ENCODE data around the gene THUMPD3.

THUMPD3 gene

DNA sequence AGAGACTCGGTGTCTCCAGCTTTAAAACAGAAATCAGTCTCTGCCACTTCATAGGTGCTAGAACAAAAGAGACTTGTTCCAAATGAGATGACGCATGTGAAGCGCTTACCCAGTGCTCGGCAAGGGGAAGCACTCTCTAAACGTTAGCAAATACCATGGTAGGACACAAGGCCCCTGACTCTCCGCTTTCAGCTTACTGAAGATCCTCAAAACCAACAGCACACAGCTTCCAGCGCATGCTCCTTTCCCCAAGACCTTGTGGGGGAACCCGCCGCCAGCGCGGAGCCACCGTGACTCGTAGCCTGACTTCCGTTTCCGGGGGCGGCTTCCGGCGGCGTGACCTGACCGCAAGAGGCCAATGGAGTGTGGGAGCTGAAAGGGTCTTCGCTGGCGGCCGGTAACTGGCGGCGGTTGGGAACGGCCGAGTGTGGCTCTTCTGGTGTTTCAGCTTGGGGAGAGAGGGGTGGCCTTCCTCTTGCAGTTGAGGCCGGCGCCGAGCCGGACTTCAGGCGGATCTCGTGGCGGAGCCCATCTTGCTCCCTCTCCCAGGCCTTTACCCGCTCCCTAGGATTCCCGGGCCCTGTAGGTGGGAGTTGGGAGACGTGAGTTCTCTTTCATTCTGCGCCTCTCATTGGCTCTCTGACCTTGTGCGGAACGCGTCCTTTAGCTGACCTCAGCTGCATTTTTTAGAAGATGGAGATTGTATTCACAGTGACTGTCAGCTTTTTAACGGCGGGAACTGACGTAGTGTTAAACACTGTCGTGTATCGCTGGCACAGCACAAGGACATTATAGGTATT is at the start of gene THUMPD3:
TSS of gene THUMPD3 (plus strand) at position 324 of the 800 bp plus-strand sequence. CDS start 2,015 bp downstream, outside the sequence.
- DNase-seq: peak; percentile 95

GRCh38 chr3:9314796-9315195 is 48.1 kb upstream of the THUMPD3 start:
- DNase-seq: no peak

- DNase-seq: no peak
These were observed 45.9 kb upstream of the THUMPD3 start for GRCh38 chr3:9316881-9317361.

- no peak for DNase-seq
These were observed 40.1 kb upstream of the THUMPD3 start for GRCh38 chr3:9322780-9323179.

DNA sequence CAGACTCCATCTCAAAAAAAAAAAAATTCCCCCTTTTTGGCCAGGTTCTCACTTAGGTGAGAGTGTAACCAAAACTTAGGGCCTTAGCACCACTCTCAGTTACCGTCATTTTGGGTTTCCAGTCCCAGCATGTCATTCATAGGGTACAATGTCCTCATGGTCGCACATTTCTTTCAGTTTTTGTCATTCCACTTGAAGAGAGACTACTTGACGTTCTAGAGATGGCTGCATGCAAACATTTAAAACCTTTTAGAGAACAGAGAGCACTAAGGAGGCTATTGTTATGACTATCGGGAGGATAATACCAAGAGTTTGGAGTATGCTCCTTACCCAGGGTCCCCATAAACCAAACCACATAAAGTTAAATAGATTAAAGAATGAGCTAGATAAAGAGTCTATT is 37.9 kb upstream of the THUMPD3 start:
- no peak for DNase-seq

GRCh38 chr3:9327578-9327977 is 35.3 kb upstream of the THUMPD3 start:
- no peak for DNase-seq

- no peak for DNase-seq
These were observed 32.6 kb upstream of the THUMPD3 start for GRCh38 chr3:9330166-9330703.

DNA sequence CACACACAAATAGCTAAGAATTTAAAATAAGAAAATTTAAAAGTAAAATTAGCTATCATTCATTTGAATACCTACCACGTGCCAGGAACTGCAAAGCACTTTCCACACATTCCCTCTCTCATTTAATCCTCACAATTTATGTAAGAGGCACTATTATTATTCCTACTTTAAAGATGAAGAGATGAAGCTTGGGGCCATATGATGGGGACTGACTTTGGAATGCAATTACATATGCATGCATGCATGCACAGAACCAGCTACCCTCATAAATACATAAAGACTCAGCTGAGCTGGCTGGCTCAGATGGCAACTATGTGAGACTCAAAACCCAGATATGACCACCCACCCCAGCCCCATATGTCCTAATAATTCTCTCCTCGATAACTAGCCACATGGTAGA is 31.7 kb upstream of the THUMPD3 start:
- no peak for DNase-seq

GRCh38 chr3:9332250-9333030 is 30.4 kb upstream of the THUMPD3 start:
- DNase-seq: no peak

DNA sequence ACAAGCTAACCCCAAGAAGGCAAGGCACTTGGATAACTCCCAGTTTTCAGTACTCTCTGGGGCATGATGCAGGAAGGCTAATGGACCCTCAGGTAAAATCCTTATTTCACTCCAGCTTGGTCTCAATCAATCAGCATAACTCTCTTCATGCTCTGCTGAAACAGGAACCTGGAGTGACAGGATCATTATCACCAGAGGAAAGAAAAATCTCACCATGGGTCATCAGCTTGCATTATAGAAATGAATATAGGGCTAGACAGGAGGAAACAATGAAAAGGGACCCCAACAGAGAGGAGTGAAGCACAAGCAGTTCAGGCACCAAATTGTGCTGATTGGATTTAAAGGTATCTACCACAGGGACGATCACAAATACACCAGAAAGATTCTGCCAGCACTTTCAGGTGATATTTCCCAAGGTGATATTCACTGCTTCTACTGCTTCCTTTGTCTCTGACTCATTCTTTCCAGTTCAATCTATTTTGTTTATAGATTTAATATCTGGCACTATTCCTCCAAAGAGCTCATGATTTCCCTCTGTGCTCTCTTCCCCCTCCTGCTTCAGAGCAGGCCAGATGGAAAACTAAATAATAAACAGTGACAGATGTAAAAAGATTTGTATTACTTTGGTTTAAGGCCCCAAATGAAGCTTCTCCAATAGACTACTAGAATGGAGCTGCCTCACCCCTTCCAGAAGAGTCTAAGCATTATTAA is 22.9 kb upstream of the THUMPD3 start:
- no peak for DNase-seq

- DNase-seq: no peak
These were observed 22.4 kb upstream of the THUMPD3 start for GRCh38 chr3:9340472-9340902.

GRCh38 chr3:9342696-9343095 is 20.2 kb upstream of the THUMPD3 start:
- no peak for DNase-seq

- no peak for DNase-seq
These were observed 19.7 kb upstream of the THUMPD3 start for GRCh38 chr3:9343115-9343514.

DNA sequence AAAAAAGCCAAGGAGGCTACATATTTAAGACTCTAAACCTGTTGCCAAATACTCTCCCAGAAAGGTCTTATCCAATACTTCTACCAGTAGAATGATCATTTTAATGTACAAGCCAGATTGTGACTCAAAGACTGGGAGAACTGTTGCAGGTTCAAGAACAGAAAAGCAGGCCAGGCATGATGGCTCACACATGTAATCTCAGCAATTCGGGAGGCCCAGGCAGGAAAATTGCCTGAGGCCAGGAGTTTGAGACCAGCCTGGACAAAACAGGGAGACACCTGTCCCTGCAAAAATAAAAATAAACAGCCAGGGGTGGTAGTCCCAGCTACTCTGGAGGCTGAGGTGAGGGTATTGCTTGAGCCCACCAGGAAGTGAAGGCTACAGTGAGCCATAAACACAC is 17.8 kb upstream of the THUMPD3 start:
- DNase-seq: no peak

DNA sequence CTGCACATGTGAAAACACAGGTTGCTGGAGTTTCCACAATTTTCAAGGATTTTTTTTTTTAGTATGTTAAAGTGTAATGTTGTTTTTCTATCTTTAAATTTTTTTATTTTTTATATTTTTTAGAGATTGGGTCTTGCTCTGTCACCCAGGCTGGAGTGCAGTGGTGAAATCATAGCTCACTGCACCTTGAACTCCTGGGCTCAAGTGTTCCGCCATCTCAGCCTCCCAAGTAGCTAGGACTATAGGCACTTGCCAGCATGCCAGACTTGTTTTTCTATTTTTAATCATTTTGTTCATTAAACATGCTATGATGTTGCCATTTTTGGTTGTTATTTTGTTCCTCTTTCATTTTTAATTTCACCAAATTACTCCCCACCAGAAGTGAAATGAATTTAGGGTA is 16.7 kb upstream of the THUMPD3 start:
- DNase-seq: no peak

DNA sequence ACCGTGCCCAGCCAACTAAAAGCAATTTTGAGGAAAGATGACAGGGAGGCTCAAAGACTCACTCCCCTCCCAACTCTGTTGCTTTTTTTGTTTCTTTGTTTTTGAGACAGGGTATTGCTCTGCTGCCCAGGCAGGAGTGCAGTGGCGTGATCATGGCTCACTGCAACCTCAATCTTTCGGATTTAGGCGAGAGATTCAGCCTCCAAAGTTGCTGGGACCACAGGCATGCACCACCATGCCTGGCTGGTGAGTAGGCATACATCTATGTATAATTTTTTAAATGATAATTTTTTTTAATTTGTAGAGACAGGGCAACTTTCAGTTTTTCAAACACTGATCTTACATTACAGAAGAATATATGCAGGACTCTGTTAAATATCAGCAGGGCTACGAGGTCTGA is 15.8 kb upstream of the THUMPD3 start:
- no peak for DNase-seq

DNA sequence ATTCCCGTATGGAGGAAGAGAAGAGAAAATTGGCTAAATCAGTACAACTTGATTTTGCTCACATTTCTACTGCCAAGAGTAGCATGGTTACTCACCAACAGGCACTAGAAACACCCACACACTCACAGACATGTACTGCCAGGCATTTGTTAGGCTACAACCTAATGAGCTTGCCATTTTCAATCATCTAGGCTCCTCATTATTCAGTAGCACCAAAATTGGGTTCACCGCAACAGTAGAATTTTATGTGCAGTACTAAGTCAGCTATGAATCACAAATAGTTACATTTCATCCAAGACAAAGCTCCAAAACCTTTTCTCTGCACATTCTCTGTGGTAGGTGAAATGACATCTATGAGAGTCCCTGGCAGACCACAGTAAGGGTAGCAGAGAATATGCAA is 15.0 kb upstream of the THUMPD3 start:
- DNase-seq: no peak

DNA sequence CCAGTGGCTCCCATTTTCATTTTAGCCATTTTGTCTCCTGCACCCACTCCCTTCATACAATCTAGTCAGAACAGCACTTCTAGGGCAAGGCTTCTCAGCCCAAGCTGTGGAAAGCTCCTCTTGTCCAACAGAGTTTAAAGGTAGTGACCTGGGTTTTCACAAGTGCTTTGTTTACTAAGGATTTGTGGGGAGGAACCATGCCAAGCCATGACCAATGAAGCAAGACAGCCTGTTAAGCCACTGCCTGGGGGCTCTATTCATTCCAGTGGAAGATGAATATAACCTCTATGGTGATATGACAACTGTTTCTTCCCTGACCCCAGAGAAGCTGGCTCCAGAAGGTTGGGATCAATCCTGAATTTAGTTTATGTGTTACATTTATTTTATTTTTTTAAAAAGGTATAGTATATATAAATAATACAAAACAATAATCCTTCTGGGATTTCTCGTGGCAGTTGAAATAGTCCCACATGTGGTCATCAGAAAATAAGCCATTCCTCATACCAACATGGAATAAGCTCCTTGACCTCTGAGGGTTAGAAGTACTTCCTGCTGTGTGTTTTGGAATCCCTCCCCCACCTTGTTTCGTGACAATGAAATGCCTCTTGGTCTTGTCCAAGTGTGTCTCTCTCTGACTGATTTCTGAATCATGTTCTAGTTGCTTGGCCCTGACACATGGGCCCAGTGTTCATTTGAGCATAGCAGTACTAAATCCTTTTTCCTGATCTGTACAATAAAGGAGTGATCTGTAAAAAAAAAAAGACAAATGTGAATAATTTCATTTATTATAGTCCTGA is 13.3 kb upstream of the THUMPD3 start:
- no peak for DNase-seq

DNA sequence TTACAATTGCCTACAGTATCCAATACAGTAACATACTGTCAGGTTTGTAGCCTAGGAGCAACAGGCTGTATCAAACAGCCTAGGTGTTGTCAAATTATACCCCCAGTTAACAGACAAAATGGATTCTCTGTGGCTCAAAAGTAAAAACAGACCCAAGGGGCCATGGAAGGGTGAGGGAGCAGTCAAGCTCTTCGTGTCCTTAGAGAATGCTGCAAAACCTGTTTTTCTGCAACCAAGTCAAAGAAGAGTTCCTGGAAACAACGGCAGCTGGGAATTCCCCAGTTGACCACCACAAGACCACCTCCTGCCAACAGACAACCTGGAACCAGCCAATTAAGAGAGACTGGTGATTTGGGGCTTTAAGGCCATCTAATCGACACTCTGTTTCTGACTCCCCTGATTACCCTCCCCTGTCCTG is 11.1 kb upstream of the THUMPD3 start:
- DNase-seq: no peak

- peak; percentile 63 for DNase-seq
These were observed 9.7 kb upstream of the THUMPD3 start for GRCh38 chr3:9352917-9353752.

- no peak for DNase-seq
These were observed 1.0 kb upstream of the THUMPD3 start for GRCh38 chr3:9361691-9362388.
